Panc1 (cell line): ENCODE data around the gene AGAP1.

ENCODE experiments used
- CTCF ChIP-seq: fragments of 450-650 bp; IDR thresholded peaks from 2 replicates; pipeline ENCODE4 v1.5.1; 2017; ENCODE audit warnings: mild to moderate bottlenecking
- POLR2AphosphoS5 ChIP-seq: IDR thresholded peaks from 2 replicates; pipeline ENCODE4 v1.6.1; 2012; ENCODE audit warnings: mild to moderate bottlenecking, low read depth, low read length, moderate library complexity
- REST ChIP-seq, 2 experiments: IDR thresholded peaks; 2 replicates each; pipeline ENCODE4 v1.6.1; 2011 to 2012; ENCODE audit warnings: low read depth in 2 of 2, control low read depth in 1 of 2, low read length in 1 of 2, mild to moderate bottlenecking in 1 of 2, moderate library complexity in 1 of 2; ENCODE audit not compliant: insufficient read depth in 1 of 2
- SIN3A ChIP-seq: IDR thresholded peaks from 2 replicates; pipeline ENCODE4 v1.6.1; 2012; ENCODE audit warnings: low read depth, mild to moderate bottlenecking, low read length, moderate library complexity, borderline replicate concordance; ENCODE audit not compliant: insufficient read depth
- TCF7L2 ChIP-seq: IDR thresholded peaks from 2 replicates; pipeline ENCODE4 v1.6.1; 2011; ENCODE audit warnings: mild to moderate bottlenecking, low read depth, low read length, inconsistent platforms

GRCh38 chr2:235569837-235570236 is 76.0 kb downstream of the AGAP1 start:
- TF ChIP-seq POLR2AphosphoS5 (no peak), CTCF (no peak), REST (IDR thresholded peaks at IDR 0.05; ENCODE audit: insufficient read depth in 1 of 2, low read depth in 2 of 2, low read length in 1 of 2) (no peak), TCF7L2 (no peak), SIN3A (no peak)
